Upper lobe of left lung (tissue), 4 donors: ENCODE data around the gene APOOL.
"Not testable (repeated sequence)": the region's sequence is repeated elsewhere in the genome, so short reads cannot be mapped to it uniquely, and the experiment has no call there.

ENCODE experiments used
- CTCF ChIP-seq, 6 experiments: fragments of 450-650 bp in 4 of 6; fragments of 200-600 bp in 2 of 6; sonication (generic) in 2 of 6; IDR thresholded peaks; one replicate each; pipeline ENCODE4 v1.5.1; 2016 to 2019; ENCODE audit warnings: antibody characterized with exemption in 6 of 6
- POLR2A ChIP-seq, 4 donors: fragments of 450-650 bp; IDR thresholded peaks; one replicate each; pipeline ENCODE4 v1.5.1; 2016 to 2017; ENCODE audit warnings: antibody characterized with exemption in 4 of 4, mild to moderate bottlenecking in 2 of 4

- not testable (repeated sequence) for TF ChIP-seq POLR2A, CTCF (IDR thresholded peaks at IDR 0.05)
Observed at GRCh38 chrX:85015351-85015750, 11.7 kb downstream of the APOOL start.
